Ishikawa (cell line): ENCODE data around the gene C19orf38.

Experiments used
- CEBPB ChIP-seq: IDR thresholded peaks from 2 replicates; pipeline ENCODE4 v1.6.1; 2012
- CREB1 ChIP-seq: IDR thresholded peaks from 2 replicates; pipeline ENCODE4 v1.6.1; 2012; ENCODE audit warnings: low read depth
- EGR1 ChIP-seq: IDR thresholded peaks from 2 replicates; pipeline ENCODE4 v1.6.1; 2012
- EP300 ChIP-seq: IDR thresholded peaks from 2 replicates; pipeline ENCODE4 v1.6.1; 2012; ENCODE audit warnings: borderline replicate concordance
- FOXM1 ChIP-seq: IDR thresholded peaks from 2 replicates; pipeline ENCODE4 v1.6.1; 2012; ENCODE audit warnings: low read depth, borderline replicate concordance
- NFIC ChIP-seq: IDR thresholded peaks from 2 replicates; pipeline ENCODE4 v1.6.1; 2012
- RAD21 ChIP-seq: IDR thresholded peaks from 2 replicates; pipeline ENCODE4 v1.6.1; 2012; ENCODE audit warnings: low read depth
- TAF1 ChIP-seq: IDR thresholded peaks from 2 replicates; pipeline ENCODE4 v1.6.1; 2012; ENCODE audit warnings: low read depth, mild to moderate bottlenecking
- TCF12 ChIP-seq: IDR thresholded peaks from 2 replicates; pipeline ENCODE4 v1.6.1; 2012; ENCODE audit warnings: low read depth
- TEAD4 ChIP-seq: IDR thresholded peaks from 2 replicates; pipeline ENCODE4 v1.6.1; 2012
- YY1 ChIP-seq: IDR thresholded peaks from 2 replicates; pipeline ENCODE4 v1.6.1; 2012; ENCODE audit warnings: low read depth
- ZBTB7A ChIP-seq: IDR thresholded peaks from 2 replicates; pipeline ENCODE4 v1.6.1; 2012; ENCODE audit warnings: low read depth
- TF ChIP-seq, protein P1 (sequence below): IDR thresholded peaks from 2 replicates; pipeline ENCODE4 v1.6.1; 2012
- TF ChIP-seq, protein P2 (sequence below): IDR thresholded peaks from 2 replicates; pipeline ENCODE4 v1.6.1; 2012; ENCODE audit warnings: low read depth, mild to moderate bottlenecking
- TF ChIP-seq, protein P3 (sequence below): IDR thresholded peaks from 2 replicates; pipeline ENCODE4 v1.6.1; 2012

Gene C19orf38

DNA sequence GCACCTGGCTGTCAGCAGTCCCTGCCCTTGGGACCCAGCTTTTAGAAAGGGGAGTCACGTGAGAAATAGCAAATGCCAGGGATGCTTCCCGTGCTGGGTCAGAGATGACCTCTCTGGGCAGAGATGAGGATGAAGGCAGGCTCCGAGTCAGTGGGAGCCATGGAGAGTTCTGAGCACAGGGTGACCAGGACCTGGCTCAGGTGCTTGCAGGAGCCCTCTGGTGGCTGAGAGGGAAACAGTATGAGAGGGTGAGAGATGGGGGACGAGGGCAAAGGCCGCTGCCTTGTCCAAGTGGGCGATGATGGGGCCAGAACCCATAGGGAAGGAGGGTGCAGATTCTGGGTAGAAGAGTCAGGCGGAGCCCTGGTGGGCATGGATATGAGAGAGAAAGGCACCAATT lies 28.0 kb upstream of the C19orf38 start:
- TF ChIP-seq RAD21 (peak; percentile 37; the same call in 1 of the 2 replicates), FOXM1 (no peak)

DNA sequence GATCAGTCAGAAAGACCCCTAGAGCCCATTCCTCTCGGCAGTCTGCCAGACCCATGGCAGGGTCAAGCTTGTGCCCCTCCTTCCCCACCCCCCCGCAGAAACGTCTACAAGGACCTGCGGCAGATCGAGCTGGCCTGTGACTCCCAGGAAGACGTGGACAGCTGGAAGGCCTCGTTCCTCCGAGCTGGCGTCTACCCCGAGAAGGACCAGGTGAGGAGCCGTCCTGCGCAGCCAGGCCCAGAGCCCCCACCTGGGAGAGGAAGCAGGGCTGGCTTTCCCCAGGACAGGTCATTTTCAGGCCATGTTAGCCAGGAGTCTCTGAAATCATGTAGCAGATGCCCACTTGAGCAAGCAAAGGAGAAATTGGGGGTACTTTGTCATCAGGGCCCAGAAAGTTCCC lies 24.5 kb upstream of the C19orf38 start:
- no peak for TF ChIP-seq ZBTB7A
- TF ChIP-seq CEBPB, result no peak
- TF ChIP-seq YY1, result no peak
- no peak for TF ChIP-seq RAD21
- no peak for TF ChIP-seq FOXM1
- TF ChIP-seq EGR1, result no peak
- TF ChIP-seq, protein P1, sequence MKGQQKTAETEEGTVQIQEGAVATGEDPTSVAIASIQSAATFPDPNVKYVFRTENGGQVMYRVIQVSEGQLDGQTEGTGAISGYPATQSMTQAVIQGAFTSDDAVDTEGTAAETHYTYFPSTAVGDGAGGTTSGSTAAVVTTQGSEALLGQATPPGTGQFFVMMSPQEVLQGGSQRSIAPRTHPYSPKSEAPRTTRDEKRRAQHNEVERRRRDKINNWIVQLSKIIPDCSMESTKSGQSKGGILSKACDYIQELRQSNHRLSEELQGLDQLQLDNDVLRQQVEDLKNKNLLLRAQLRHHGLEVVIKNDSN, result no peak
- no peak for TF ChIP-seq EP300
- no peak for TF ChIP-seq TAF1
- TF ChIP-seq TCF12, result no peak
- TF ChIP-seq, protein P2, sequence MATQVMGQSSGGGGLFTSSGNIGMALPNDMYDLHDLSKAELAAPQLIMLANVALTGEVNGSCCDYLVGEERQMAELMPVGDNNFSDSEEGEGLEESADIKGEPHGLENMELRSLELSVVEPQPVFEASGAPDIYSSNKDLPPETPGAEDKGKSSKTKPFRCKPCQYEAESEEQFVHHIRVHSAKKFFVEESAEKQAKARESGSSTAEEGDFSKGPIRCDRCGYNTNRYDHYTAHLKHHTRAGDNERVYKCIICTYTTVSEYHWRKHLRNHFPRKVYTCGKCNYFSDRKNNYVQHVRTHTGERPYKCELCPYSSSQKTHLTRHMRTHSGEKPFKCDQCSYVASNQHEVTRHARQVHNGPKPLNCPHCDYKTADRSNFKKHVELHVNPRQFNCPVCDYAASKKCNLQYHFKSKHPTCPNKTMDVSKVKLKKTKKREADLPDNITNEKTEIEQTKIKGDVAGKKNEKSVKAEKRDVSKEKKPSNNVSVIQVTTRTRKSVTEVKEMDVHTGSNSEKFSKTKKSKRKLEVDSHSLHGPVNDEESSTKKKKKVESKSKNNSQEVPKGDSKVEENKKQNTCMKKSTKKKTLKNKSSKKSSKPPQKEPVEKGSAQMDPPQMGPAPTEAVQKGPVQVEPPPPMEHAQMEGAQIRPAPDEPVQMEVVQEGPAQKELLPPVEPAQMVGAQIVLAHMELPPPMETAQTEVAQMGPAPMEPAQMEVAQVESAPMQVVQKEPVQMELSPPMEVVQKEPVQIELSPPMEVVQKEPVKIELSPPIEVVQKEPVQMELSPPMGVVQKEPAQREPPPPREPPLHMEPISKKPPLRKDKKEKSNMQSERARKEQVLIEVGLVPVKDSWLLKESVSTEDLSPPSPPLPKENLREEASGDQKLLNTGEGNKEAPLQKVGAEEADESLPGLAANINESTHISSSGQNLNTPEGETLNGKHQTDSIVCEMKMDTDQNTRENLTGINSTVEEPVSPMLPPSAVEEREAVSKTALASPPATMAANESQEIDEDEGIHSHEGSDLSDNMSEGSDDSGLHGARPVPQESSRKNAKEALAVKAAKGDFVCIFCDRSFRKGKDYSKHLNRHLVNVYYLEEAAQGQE, result no peak
- no peak for TF ChIP-seq TEAD4
- no peak for TF ChIP-seq NFIC
- TF ChIP-seq, protein P3, sequence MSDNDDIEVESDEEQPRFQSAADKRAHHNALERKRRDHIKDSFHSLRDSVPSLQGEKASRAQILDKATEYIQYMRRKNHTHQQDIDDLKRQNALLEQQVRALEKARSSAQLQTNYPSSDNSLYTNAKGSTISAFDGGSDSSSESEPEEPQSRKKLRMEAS, result no peak
- no peak for TF ChIP-seq CREB1

DNA sequence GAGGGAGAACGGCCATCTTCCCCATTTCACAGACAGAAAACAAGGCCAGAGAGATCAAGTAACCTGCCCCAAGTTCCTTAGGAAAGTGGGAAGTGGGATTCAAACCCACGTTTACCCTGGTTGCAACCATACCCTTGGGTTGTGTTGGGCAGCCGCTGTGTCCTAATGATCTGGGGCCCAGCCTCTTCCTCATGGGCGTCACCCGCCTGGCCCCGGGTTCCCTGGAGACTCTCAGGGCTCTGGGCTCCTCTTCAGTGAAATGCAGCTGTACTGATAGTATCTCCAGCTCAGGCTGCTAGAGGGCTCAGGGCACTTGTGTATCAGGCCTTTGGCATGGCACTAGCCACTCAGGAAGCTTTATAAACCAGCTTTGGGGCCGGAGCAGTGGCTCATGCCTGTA lies 22.0 kb upstream of the C19orf38 start:
- TF ChIP-seq, protein P3, result no peak
- TF ChIP-seq CEBPB (no peak), TAF1 (no peak), EP300 (no peak), FOXM1 (no peak), RAD21 (no peak), NFIC (no peak), CREB1 (no peak)
- TF ChIP-seq, protein P1, result no peak
- TF ChIP-seq, protein P2, result no peak

DNA sequence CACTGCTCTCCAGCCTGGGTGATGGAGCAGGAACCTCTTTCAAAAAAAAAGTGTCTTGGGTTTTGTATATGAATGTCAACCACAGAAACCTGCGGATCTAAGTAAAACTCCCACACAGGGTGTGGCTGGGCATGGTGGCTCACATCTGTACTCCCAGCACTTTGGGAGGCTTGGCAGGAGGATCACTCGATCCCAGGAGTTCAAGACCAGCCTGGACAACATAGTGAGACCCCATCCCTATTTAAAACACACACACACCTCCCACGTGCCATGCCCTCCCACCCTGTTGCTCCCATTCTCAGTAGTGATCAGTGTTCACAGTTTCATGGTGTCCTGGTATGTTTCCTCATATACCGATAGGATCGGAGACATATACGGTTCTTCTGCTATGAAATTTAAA lies 21.4 kb upstream of the C19orf38 start:
- TF ChIP-seq TCF12, result no peak
- TF ChIP-seq YY1, result no peak
- no peak for TF ChIP-seq NFIC
- no peak for TF ChIP-seq CEBPB
- TF ChIP-seq TEAD4, result no peak
- no peak for TF ChIP-seq EP300
- TF ChIP-seq ZBTB7A, result no peak
- TF ChIP-seq, protein P2, result no peak
- TF ChIP-seq, protein P3, result no peak
- TF ChIP-seq, protein P1, result no peak
- TF ChIP-seq RAD21, result no peak
- TF ChIP-seq FOXM1, result no peak
- TF ChIP-seq TAF1, result no peak
- TF ChIP-seq EGR1, result no peak
